MCF 10A (cell line): Measurements from ENCODE around the gene SWT1. TPM values are rescaled to one million over a fixed set of nuclear protein-coding genes. Genes with fewer than 3 reads are reported as not detected.
"Not testable (repeated sequence)": the region's sequence is repeated elsewhere in the genome, so short reads cannot be mapped to it uniquely, and the experiment has no call there.

Experiments
- BruUV-seq: library from RNA; stranded (reverse); fragments of 400-500 nt; replicated peaks from 2 replicates; lab custom pipeline; 2021; lab: Mats Ljungman, UMichigan
- CTCF ChIA-PET: fragments of 300-600 bp; sonication (Branson Sonifier 250); formaldehyde crosslinking; extraction: SDS; loops from one replicate; lab custom pipeline; 2021; ENCODE audit warnings: antibody characterized with exemption, inconsistent platforms; lab: Yijun Ruan, JAX
- POLR2A ChIA-PET: fragments of 300-600, 350-650 bp; sonication (Branson Sonifier 250); formaldehyde crosslinking; extraction: SDS; loops from one replicate; lab custom pipeline; 2020; ENCODE audit warnings: antibody characterized with exemption, inconsistent platforms; lab: Yijun Ruan, JAX
- DNase-seq: peaks from one replicate; pipeline ENCODE4 v3.0.0-alpha.2; 2018; ENCODE audit not compliant: unreplicated experiment
- H3K27ac Mint-ChIP-seq: one replicate; pipeline ENCODE4 v1.8.0; 2022; ENCODE audit warnings: mild to moderate bottlenecking, low read depth, mixed read lengths; ENCODE audit not compliant: unreplicated experiment
- H3K27me3 Mint-ChIP-seq: one replicate; pipeline ENCODE4 v1.8.0; 2022; ENCODE audit warnings: mixed read lengths; ENCODE audit not compliant: insufficient read depth, unreplicated experiment
- H3K36me3 Mint-ChIP-seq: one replicate; pipeline ENCODE4 v1.8.0; 2022; ENCODE audit warnings: mild to moderate bottlenecking, moderate library complexity, mixed read lengths; ENCODE audit not compliant: insufficient read depth, unreplicated experiment
- H3K4me1 Mint-ChIP-seq: one replicate; pipeline ENCODE4 v1.8.0; 2022; ENCODE audit warnings: mixed read lengths; ENCODE audit not compliant: insufficient read depth, unreplicated experiment
- H3K4me3 Mint-ChIP-seq: one replicate; pipeline ENCODE4 v1.8.0; 2022; ENCODE audit warnings: mild to moderate bottlenecking, moderate library complexity, mixed read lengths; ENCODE audit not compliant: unreplicated experiment
- H3K9me3 Mint-ChIP-seq: one replicate; pipeline ENCODE4 v1.8.0; 2022; ENCODE audit warnings: mixed read lengths; ENCODE audit not compliant: unreplicated experiment
- CTCF ChIP-seq: fragments of 200-600 bp; IDR thresholded peaks from one replicate; pipeline ENCODE4 v1.8.0; 2022; ENCODE audit warnings: antibody characterized with exemption, mild to moderate bottlenecking; ENCODE audit not compliant: unreplicated experiment
- intact Hi-C: fragments of 100-400 bp; cut with micrococcal nuclease; formaldehyde crosslinking; loops from 2 replicates; pipeline ENCODE4 v1.14.1; 2022
- total RNA-seq: library from RNA; stranded (reverse); gene quantifications from 2 replicates; pipeline ENCODE4 v1.2.3, GENCODE V29; 2022

Gene SWT1
- total RNA-seq, 1 experiment from 2014 or later, result 2.1 TPM

DNA sequence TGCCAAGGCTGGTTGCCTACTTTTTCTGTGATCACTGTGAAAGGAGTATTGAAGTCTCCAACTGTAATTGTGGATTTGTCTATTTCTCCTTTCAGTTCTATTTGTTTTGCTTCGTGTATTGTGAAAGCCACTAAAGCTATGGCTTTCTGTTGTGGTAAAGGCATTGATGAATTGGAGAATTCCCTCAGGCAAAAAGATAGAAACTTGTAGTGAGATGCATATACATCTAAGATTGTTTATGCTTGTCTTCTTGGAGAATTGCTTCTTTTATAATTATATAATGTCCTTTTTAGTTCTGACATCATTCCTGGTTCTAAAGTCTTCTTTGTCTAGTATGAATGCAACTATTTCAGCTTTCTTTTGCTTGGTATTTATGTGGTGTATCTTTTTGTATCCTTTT lies 36.8 kb downstream of the SWT1 start:
- H3K27ac Mint-ChIP-seq, result no peak overlapping the region
- CTCF ChIA-PET, result interaction anchor here (1.4 kb wide), 1 partner anchor 486 kb away, joined by 6 read pairs; no protein-coding TSS in a partner anchor
- BruUV-seq, result no TSS peak
- no peaks in the 10 kb centered on the region for H3K4me1 Mint-ChIP-seq
- no peaks in the 10 kb centered on the region for H3K27me3 Mint-ChIP-seq
- no peak for DNase-seq
- no peak for TF ChIP-seq CTCF
- intact Hi-C loops, result no loop called here
- POLR2A ChIA-PET, result interaction anchor here (0.6 kb wide), 1 partner anchor 423 kb away, joined by 3 read pairs; no protein-coding TSS in a partner anchor
- H3K36me3 Mint-ChIP-seq, result peaks cover 5% of the 10 kb centered on the region
- H3K9me3 Mint-ChIP-seq, result peaks cover 15% of the 10 kb centered on the region
- H3K4me3 Mint-ChIP-seq, result no peak overlapping the region

GRCh38 chr1:185198712-185199111 lies 41.7 kb downstream of the SWT1 start:
- H3K27me3 Mint-ChIP-seq, H3K27ac Mint-ChIP-seq, H3K36me3 Mint-ChIP-seq, BruUV-seq, H3K4me1 Mint-ChIP-seq, intact Hi-C loops, H3K4me3 Mint-ChIP-seq, DNase-seq: not testable (repeated sequence)
- POLR2A ChIA-PET, result interaction anchor here (2.0 kb wide), 1 partner anchor 42 kb away, joined by 8 read pairs; the partner anchor contains the start of genes SWT1 and TRMT1L
- CTCF ChIA-PET, result interaction anchor here (0.6 kb wide), 1 partner anchor 22 kb away, joined by 3 read pairs; no protein-coding TSS in a partner anchor
- H3K9me3 Mint-ChIP-seq, result peaks cover 28% of the 10 kb centered on the region

GRCh38 chr1:185200889-185201288 lies 43.9 kb downstream of the SWT1 start:
- intact Hi-C loops, result no loop called here
- POLR2A ChIA-PET, result interaction anchor here (0.6 kb wide), 1 partner anchor 334 kb away, joined by 3 read pairs; no protein-coding TSS in a partner anchor
- no peak for TF ChIP-seq CTCF
- Mint-ChIP-seq H3K36me3 (peaks cover 7% of the 10 kb centered on the region), H3K27me3 (no peaks in the 10 kb centered on the region), H3K27ac (no peak overlapping the region), H3K4me1 (no peaks in the 10 kb centered on the region), H3K4me3 (no peak overlapping the region), H3K9me3 (peaks cover 28% of the 10 kb centered on the region)
- no peak for DNase-seq
- CTCF ChIA-PET, result interaction anchor here (1.1 kb wide), 1 partner anchor 480 kb away, joined by 4 read pairs; no protein-coding TSS in a partner anchor
- BruUV-seq, result no TSS peak

GRCh38 chr1:185207170-185207569 lies 50.2 kb downstream of the SWT1 start:
- no peak for DNase-seq
- POLR2A ChIA-PET, result interaction anchor here (0.6 kb wide), 1 partner anchor 411 kb away, joined by 4 read pairs; no protein-coding TSS in a partner anchor
- TF ChIP-seq CTCF, result no peak
- Mint-ChIP-seq H3K4me3 (no peak overlapping the region), H3K4me1 (peaks cover 10% of the 10 kb centered on the region), H3K36me3 (peaks cover 5% of the 10 kb centered on the region), H3K27me3 (no peaks in the 10 kb centered on the region), H3K27ac (no peak overlapping the region), H3K9me3 (peaks cover 7% of the 10 kb centered on the region)
- CTCF ChIA-PET, result no interaction called here
- no TSS peak for BruUV-seq
- intact Hi-C loops, result no loop called here
